Measurements from ENCODE around the gene PIBF1.

PIBF1 gene

DNA sequence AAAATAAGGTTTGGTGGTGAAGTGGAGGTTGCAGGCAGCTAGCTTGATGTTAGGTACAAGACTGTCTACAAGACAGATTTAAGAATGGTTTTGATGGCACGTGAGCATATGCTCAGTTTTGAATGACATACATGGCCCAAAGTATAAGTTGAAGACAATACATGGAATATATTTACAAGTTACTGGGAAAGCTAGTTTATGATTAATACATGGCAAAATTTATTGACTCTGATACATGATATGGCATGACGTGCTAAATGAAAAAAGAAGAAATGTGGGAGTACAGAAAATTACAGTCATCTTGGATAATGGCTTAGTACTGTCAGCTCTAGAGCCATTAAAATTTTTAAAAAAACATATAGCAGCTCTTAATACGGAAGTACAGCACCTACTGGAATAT, 281.2 kb downstream of the PIBF1 start:
- in situ Hi-C loops (cut with MboI; ENCODE audit: low sequenced_read_pairs, unreplicated experiment) = no loop called here
- TF ChIP-seq CTCF (IDR thresholded peaks at IDR 0.05; ENCODE audit: borderline replicate concordance, control extremely low read depth, extremely low read depth, insufficient read depth, missing control alignments) = no peak
- no peak for DNase-seq (ENCODE audit: low spot score)

DNA sequence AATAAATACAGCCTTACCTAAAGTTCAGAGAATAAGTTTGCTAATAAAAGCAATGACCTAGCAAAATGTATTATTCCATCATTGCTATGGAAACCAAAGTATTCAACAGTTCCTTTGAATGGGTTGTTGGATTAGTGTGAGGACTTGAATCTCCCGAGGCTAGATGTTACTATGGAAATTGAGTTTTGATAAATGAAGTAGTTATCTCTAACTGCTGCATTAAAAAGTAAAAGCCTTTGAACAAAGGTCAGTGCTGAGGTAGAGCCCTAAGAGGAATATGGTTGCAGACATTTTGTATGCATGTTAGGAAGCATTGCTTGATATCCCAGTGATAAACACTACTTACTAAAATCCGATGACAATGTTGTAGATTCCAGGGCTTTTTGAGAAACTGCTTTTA, 283.1 kb downstream of the PIBF1 start:
- in situ Hi-C loops (cut with MboI; ENCODE audit: low sequenced_read_pairs, unreplicated experiment) = no loop called here
- no peak for DNase-seq (ENCODE audit: low spot score)
- no peak for TF ChIP-seq CTCF (IDR thresholded peaks at IDR 0.05; ENCODE audit: borderline replicate concordance, control extremely low read depth, extremely low read depth, insufficient read depth, missing control alignments)

- in situ Hi-C loops (cut with MboI; ENCODE audit: low sequenced_read_pairs, unreplicated experiment) = no loop called here
- TF ChIP-seq CTCF (IDR thresholded peaks at IDR 0.05; ENCODE audit: borderline replicate concordance, control extremely low read depth, extremely low read depth, insufficient read depth, missing control alignments) = no peak
- no peak for DNase-seq (ENCODE audit: low spot score)
These were observed 283.9 kb downstream of the PIBF1 start for GRCh38 chr13:73065665-73066340.

Data from GM13976 (cell line).